ENCODE results near the gene PARP6. TPM values are rescaled to one million over a fixed set of nuclear protein-coding genes. Genes with fewer than 3 reads are reported as not detected.
A peak's percentile ranks its signal among the peaks of the same experiment; 100 is the strongest.

The PARP6 gene
- total and polyA plus RNA-seq, 4 donors = 55.4 to 201 (median 157) TPM

GRCh38 chr15:72235298-72235697, 37.1 kb downstream of the PARP6 start:
- WGBS (ENCODE audit: insufficient coverage) = 93% methylated on average over 4 of the region's 4 CpGs
- no peak overlapping the region for H3K4me3 ChIP-seq (ENCODE audit: low read depth, low read length)
- H3K27ac ChIP-seq (ENCODE audit: low read depth, low read length) = no peak overlapping the region
- H3K4me1 ChIP-seq (ENCODE audit: control insufficient read depth, insufficient read depth, low read length) = peaks cover 13% of the 10 kb centered on the region
- peaks cover 7% of the 10 kb centered on the region for H3K36me3 ChIP-seq (ENCODE audit: control insufficient read depth, insufficient read depth, low read length)
- no peak for DNase-seq (ENCODE audit: low read depth in 4 of 6, low spot score in 6 of 6)
- H3K27me3 ChIP-seq (ENCODE audit: control insufficient read depth, insufficient read depth, low read length) = no peaks in the 10 kb centered on the region
- no peaks in the 10 kb centered on the region for H3K9me3 ChIP-seq (ENCODE audit: control insufficient read depth, insufficient read depth, low read length)

GRCh38 chr15:72233769-72234168, 38.6 kb downstream of the PARP6 start:
- Histone ChIP-seq H3K27ac (ENCODE audit: low read depth, low read length) (no peak overlapping the region), H3K27me3 (ENCODE audit: control insufficient read depth, insufficient read depth, low read length) (no peaks in the 10 kb centered on the region), H3K36me3 (ENCODE audit: control insufficient read depth, insufficient read depth, low read length) (peaks cover 2% of the 10 kb centered on the region), H3K4me3 (ENCODE audit: low read depth, low read length) (no peak overlapping the region), H3K9me3 (ENCODE audit: control insufficient read depth, insufficient read depth, low read length) (no peaks in the 10 kb centered on the region), H3K4me1 (ENCODE audit: control insufficient read depth, insufficient read depth, low read length) (peaks cover 20% of the 10 kb centered on the region)
- DNase-seq (ENCODE audit: low read depth in 4 of 6, low spot score in 6 of 6) = no peak
- 100% methylated on average over 1 of the region's 6 CpGs for WGBS (ENCODE audit: insufficient coverage)

GRCh38 chr15:72231833-72232478, 40.4 kb downstream of the PARP6 start:
- DNase-seq (ENCODE audit: low read depth in 4 of 6, low spot score in 6 of 6) = peak in 3 of 6 donors; percentile 45 to 64 (median 54)
- Histone ChIP-seq H3K27me3 (ENCODE audit: control insufficient read depth, insufficient read depth, low read length) (no peaks in the 10 kb centered on the region), H3K36me3 (ENCODE audit: control insufficient read depth, insufficient read depth, low read length) (peaks cover 2% of the 10 kb centered on the region), H3K27ac (ENCODE audit: low read depth, low read length) (peak overlapping the region; percentile 98), H3K4me1 (ENCODE audit: control insufficient read depth, insufficient read depth, low read length) (peaks cover 34% of the 10 kb centered on the region), H3K4me3 (ENCODE audit: low read depth, low read length) (peak overlapping the region; percentile 94), H3K9me3 (ENCODE audit: control insufficient read depth, insufficient read depth, low read length) (no peaks in the 10 kb centered on the region)
- WGBS (ENCODE audit: insufficient coverage) = 3% methylated on average over 15 of the region's 16 CpGs

DNA sequence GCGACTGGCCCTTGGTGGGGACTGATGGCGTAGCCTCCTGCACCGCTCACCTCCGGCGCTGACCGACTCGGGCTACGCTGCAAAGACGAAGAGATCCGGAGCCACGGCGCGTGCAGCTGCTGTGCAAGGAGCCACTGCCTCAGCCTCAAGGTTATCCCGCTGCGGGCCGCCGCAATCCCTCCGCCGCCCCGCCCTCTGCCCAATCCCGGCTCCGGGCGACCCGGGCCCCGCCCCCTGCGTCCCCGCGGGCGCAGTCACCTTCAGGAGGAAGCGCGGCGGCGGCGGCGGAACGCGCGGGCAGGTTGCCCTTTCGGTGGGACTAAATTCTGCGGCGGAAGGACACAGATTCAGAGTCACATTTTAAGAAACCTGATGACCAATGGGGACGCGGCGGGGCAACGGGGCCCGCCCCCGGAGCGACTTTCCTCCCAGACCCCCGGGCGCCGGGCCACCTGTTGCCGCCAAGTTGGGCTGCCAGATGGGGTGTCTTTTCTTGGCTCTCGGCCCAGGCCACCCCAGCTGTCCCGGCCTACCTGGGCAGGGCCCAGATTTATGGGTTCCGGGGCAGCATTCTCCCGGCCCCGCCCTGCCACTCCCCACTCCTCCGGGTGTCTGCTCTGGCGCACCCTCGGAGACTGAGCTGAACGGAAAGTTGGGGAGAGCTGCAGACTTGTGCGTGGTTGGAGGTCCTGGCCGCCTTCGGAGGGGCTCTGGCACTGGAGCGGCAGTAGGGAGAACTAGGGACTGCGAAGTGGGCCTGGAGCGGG, 41.1 kb downstream of the PARP6 start, which contains the start of gene PKM:
Gene PKM, minus strand, starts transcription at position 125 of the 767 bp plus-strand sequence. CDS start 12,093 bp downstream, outside the sequence.
- no peaks in the 10 kb centered on the region for H3K9me3 ChIP-seq (ENCODE audit: control insufficient read depth, insufficient read depth, low read length)
- WGBS (ENCODE audit: insufficient coverage) = under 1% methylated on average over 66 of the region's 67 CpGs
- peaks cover 41% of the 10 kb centered on the region for H3K4me1 ChIP-seq (ENCODE audit: control insufficient read depth, insufficient read depth, low read length)
- peaks cover 2% of the 10 kb centered on the region for H3K36me3 ChIP-seq (ENCODE audit: control insufficient read depth, insufficient read depth, low read length)
- no peaks in the 10 kb centered on the region for H3K27me3 ChIP-seq (ENCODE audit: control insufficient read depth, insufficient read depth, low read length)
- peak within 1 kb of the TSS; percentile 94 for H3K4me3 ChIP-seq (ENCODE audit: low read depth, low read length)
- peak within 1 kb of the TSS; percentile 98 for H3K27ac ChIP-seq (ENCODE audit: low read depth, low read length)
- DNase-seq (ENCODE audit: low read depth in 4 of 6, low spot score in 6 of 6) = peak; percentile 82 to 98 (median 90)

- under 1% methylated on average over 79 of the region's 79 CpGs for WGBS (ENCODE audit: insufficient coverage)
- H3K27ac ChIP-seq (ENCODE audit: low read depth, low read length) = peak overlapping the region; percentile 98
These were observed 41.9 kb downstream of the PARP6 start for GRCh38 chr15:72230197-72231065.

DNA sequence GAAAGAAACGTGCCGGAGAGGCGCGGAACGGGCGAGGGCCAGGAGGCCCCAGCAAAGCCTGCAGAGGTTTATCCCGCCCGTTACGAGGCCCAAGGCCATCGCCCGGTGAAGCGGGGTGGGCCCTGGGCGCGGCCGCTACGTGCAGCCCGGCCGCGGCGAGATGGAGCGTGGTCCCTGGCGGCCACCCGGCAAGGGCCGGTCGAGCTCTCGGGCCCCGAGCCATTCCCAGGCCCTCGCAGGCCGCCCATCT, 42.5 kb downstream of the PARP6 start:
- peaks cover 45% of the 10 kb centered on the region for H3K4me1 ChIP-seq (ENCODE audit: control insufficient read depth, insufficient read depth, low read length)
- under 1% methylated on average over 29 of the region's 29 CpGs for WGBS (ENCODE audit: insufficient coverage)
- peak overlapping the region; percentile 98 for H3K27ac ChIP-seq (ENCODE audit: low read depth, low read length)
- no peaks in the 10 kb centered on the region for H3K27me3 ChIP-seq (ENCODE audit: control insufficient read depth, insufficient read depth, low read length)
- H3K4me3 ChIP-seq (ENCODE audit: low read depth, low read length) = peak overlapping the region; percentile 94
- H3K36me3 ChIP-seq (ENCODE audit: control insufficient read depth, insufficient read depth, low read length) = peaks cover 2% of the 10 kb centered on the region
- no peaks in the 10 kb centered on the region for H3K9me3 ChIP-seq (ENCODE audit: control insufficient read depth, insufficient read depth, low read length)
- no peak for DNase-seq (ENCODE audit: low read depth in 4 of 6, low spot score in 6 of 6)

More at GRCh38 chr15:72230197-72231065, 41.9 kb downstream of the PARP6 start:
- Histone ChIP-seq H3K27me3 (ENCODE audit: control insufficient read depth, insufficient read depth, low read length) (no peaks in the 10 kb centered on the region), H3K9me3 (ENCODE audit: control insufficient read depth, insufficient read depth, low read length) (no peaks in the 10 kb centered on the region), H3K36me3 (ENCODE audit: control insufficient read depth, insufficient read depth, low read length) (peaks cover 2% of the 10 kb centered on the region), H3K4me3 (ENCODE audit: low read depth, low read length) (peak overlapping the region; percentile 94), H3K4me1 (ENCODE audit: control insufficient read depth, insufficient read depth, low read length) (peaks cover 45% of the 10 kb centered on the region)
- peak; percentile 71 to 98 (median 81) for DNase-seq (ENCODE audit: low read depth in 4 of 6, low spot score in 6 of 6)

DNA sequence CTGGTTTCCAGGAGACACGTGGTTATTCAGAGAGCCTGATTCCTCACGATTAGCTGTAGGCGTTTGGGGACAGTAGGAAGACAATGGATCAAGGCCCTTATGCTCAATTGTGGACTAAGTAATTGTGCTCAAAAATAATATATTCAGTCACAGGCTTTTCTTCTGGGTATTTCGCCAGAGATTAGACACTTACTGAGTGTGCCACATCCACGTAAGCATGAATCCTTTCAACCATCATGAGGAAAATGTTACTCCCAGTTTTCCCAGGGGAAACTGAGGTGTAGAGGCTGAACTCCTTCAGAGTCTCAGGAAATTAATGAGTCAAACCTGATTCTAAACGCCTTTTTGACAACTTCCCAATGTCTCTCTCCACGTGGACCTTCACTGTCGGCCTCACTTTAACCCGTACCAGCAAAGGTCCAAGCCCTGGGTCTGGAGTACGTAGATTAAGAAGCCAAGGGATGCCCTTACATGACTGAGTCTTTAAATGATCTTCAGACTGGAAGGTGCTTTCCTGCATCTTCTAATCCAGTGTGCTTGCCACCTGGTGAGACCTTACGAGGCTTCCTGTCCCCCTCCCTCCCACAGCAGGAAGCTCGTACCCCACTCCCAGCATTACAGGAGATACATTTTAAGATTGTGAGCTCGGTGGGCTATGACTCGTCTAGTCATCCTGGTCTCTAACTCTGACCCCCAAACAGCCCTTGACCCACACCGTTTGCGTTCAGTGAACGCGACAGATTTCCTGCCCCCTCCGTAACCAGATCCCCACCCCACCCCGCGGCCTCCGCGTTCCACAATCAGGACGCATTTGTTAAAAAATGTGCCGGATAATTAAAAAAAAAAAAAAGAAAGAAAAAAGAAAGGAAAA, 43.0 kb downstream of the PARP6 start:
- Histone ChIP-seq H3K27ac (ENCODE audit: low read depth, low read length) (peak overlapping the region; percentile 98), H3K27me3 (ENCODE audit: control insufficient read depth, insufficient read depth, low read length) (no peaks in the 10 kb centered on the region), H3K4me1 (ENCODE audit: control insufficient read depth, insufficient read depth, low read length) (peaks cover 45% of the 10 kb centered on the region), H3K9me3 (ENCODE audit: control insufficient read depth, insufficient read depth, low read length) (no peaks in the 10 kb centered on the region), H3K36me3 (ENCODE audit: control insufficient read depth, insufficient read depth, low read length) (peaks cover 2% of the 10 kb centered on the region), H3K4me3 (ENCODE audit: low read depth, low read length) (peak overlapping the region; percentile 94)
- peak in 3 of 6 donors; percentile 29 to 60 (median 40) for DNase-seq (ENCODE audit: low read depth in 4 of 6, low spot score in 6 of 6)
- 12% methylated on average over 11 of the region's 25 CpGs for WGBS (ENCODE audit: insufficient coverage)

- H3K4me1 ChIP-seq (ENCODE audit: control insufficient read depth, insufficient read depth, low read length) = peaks cover 45% of the 10 kb centered on the region
- H3K27ac ChIP-seq (ENCODE audit: low read depth, low read length) = no peak overlapping the region
- peak in 1 of 6 donors; percentile 4 for DNase-seq (ENCODE audit: low read depth in 4 of 6, low spot score in 6 of 6)
- H3K36me3 ChIP-seq (ENCODE audit: control insufficient read depth, insufficient read depth, low read length) = peaks cover 2% of the 10 kb centered on the region
- H3K9me3 ChIP-seq (ENCODE audit: control insufficient read depth, insufficient read depth, low read length) = no peaks in the 10 kb centered on the region
- H3K4me3 ChIP-seq (ENCODE audit: low read depth, low read length) = peak overlapping the region; percentile 94
- H3K27me3 ChIP-seq (ENCODE audit: control insufficient read depth, insufficient read depth, low read length) = no peaks in the 10 kb centered on the region
- no CpG with 5 or more reads among the region's 4 CpGs for WGBS (ENCODE audit: insufficient coverage)
These were observed 44.6 kb downstream of the PARP6 start for GRCh38 chr15:72227720-72228119.

DNA sequence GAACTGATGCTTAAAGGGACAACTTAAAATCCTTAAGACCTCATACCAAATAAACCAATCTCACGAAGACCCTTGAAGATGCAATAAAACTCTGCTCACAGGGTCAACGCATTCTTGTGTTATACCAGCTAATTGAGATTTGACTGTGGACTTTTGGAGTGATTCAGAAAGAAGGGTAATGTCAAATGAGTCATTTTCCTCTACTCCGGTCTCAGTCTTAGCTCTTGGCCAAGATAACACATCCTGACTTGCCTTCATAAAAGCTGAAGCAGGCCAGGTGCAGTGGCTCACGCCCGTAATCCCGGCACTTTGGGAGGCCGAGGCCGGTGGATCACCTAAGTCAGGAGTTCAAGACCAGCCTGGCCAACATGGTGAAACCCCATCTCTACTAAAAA, 45.2 kb downstream of the PARP6 start:
- H3K4me1 ChIP-seq (ENCODE audit: control insufficient read depth, insufficient read depth, low read length) = peaks cover 45% of the 10 kb centered on the region
- H3K9me3 ChIP-seq (ENCODE audit: control insufficient read depth, insufficient read depth, low read length) = no peaks in the 10 kb centered on the region
- peak overlapping the region; percentile 89 for H3K27ac ChIP-seq (ENCODE audit: low read depth, low read length)
- DNase-seq (ENCODE audit: low read depth in 4 of 6, low spot score in 6 of 6) = peak in 1 of 6 donors; percentile 1
- peaks cover 2% of the 10 kb centered on the region for H3K36me3 ChIP-seq (ENCODE audit: control insufficient read depth, insufficient read depth, low read length)
- 60% methylated on average over 6 of the region's 8 CpGs for WGBS (ENCODE audit: insufficient coverage)
- H3K27me3 ChIP-seq (ENCODE audit: control insufficient read depth, insufficient read depth, low read length) = no peaks in the 10 kb centered on the region
- no peak overlapping the region for H3K4me3 ChIP-seq (ENCODE audit: low read depth, low read length)
